Fibroblast of peridontal ligament (primary cell): ENCODE results near the gene FLG2.
"Not testable (repeated sequence)": the region's sequence is repeated elsewhere in the genome, so short reads cannot be mapped to it uniquely, and the experiment has no call there.

Experiments used
- DNase-seq: peaks from one replicate; pipeline ENCODE4 v3.0.0-alpha.2; 2010; ENCODE audit errors: extremely low read depth

The FLG2 gene

GRCh38 chr1:152312169-152312568 lies 47.6 kb downstream of the FLG2 start:
- DNase-seq: not testable (repeated sequence)

- no peak for DNase-seq
These were observed 49.9 kb downstream of the FLG2 start for GRCh38 chr1:152309955-152310354.

GRCh38 chr1:152309320-152309901 lies 50.4 kb downstream of the FLG2 start:
- DNase-seq: not testable (repeated sequence)

- not testable (repeated sequence) for DNase-seq
These were observed 51.0 kb downstream of the FLG2 start for GRCh38 chr1:152308758-152309157.

- not testable (repeated sequence) for DNase-seq
These were observed 51.8 kb downstream of the FLG2 start for GRCh38 chr1:152307970-152308369.

- not testable (repeated sequence) for DNase-seq
These were observed 53.7 kb downstream of the FLG2 start for GRCh38 chr1:152306123-152306522.

- not testable (repeated sequence) for DNase-seq
These were observed 55.0 kb downstream of the FLG2 start for GRCh38 chr1:152304773-152305172.

GRCh38 chr1:152303139-152303872 lies 56.5 kb downstream of the FLG2 start:
- not testable (repeated sequence) for DNase-seq
